ENCODE results near the gene MARCHF3.

MARCHF3 gene

DNA sequence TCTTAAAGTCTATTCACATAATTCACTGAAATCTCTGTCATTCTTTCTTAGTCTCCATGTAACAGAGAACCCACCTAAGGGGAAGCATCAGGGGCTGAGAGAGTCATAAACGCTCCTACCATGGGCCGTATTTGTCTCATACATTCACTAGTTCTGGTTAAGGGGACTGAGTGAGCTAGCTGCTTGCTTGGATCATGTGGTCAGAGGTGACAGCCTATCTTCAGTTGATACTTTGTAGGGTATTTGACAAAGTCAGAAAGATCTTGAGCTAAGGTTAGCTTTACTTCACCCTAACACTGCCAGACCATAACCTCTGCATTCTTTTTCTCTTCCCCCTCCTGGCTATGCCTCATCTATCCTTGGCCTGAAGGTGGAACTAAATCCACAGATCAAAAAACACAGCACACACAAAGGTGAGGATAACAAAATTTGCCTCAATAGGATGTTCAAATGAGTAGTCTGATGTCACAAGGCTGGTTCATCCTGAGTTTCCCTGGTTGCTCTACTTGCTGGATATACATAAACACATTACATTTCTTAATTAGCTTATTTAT lies 66.5 kb downstream of the MARCHF3 start:
- Histone ChIP-seq H3K27ac (no peak overlapping the region), H3K9ac (no peak overlapping the region), H4K20me1 (ENCODE audit: insufficient read depth) (no peaks in the 10 kb centered on the region), H3K4me3 (IDR thresholded peaks at IDR 0.05; ENCODE audit: insufficient read depth, low read depth, low read length) (no peak overlapping the region), H3K27me3 (ENCODE audit: insufficient read depth, low read depth) (no peaks in the 10 kb centered on the region), H2AFZ (ENCODE audit: low read depth) (no peak overlapping the region), H3K36me3 (ENCODE audit: insufficient read depth) (no peaks in the 10 kb centered on the region), H3K4me2 (no peak overlapping the region), H3K79me2 (ENCODE audit: insufficient read depth, low read depth) (no peaks in the 10 kb centered on the region), H3K4me1 (ENCODE audit: low read depth, poor library complexity, severe bottlenecking) (peaks cover 16% of the 10 kb centered on the region)
- TF ChIP-seq, protein P1, sequence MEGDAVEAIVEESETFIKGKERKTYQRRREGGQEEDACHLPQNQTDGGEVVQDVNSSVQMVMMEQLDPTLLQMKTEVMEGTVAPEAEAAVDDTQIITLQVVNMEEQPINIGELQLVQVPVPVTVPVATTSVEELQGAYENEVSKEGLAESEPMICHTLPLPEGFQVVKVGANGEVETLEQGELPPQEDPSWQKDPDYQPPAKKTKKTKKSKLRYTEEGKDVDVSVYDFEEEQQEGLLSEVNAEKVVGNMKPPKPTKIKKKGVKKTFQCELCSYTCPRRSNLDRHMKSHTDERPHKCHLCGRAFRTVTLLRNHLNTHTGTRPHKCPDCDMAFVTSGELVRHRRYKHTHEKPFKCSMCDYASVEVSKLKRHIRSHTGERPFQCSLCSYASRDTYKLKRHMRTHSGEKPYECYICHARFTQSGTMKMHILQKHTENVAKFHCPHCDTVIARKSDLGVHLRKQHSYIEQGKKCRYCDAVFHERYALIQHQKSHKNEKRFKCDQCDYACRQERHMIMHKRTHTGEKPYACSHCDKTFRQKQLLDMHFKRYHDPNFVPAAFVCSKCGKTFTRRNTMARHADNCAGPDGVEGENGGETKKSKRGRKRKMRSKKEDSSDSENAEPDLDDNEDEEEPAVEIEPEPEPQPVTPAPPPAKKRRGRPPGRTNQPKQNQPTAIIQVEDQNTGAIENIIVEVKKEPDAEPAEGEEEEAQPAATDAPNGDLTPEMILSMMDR (conservative IDR thresholded peaks at IDR 0.05; ENCODE audit: low read depth, low read length), result no peak

DNA sequence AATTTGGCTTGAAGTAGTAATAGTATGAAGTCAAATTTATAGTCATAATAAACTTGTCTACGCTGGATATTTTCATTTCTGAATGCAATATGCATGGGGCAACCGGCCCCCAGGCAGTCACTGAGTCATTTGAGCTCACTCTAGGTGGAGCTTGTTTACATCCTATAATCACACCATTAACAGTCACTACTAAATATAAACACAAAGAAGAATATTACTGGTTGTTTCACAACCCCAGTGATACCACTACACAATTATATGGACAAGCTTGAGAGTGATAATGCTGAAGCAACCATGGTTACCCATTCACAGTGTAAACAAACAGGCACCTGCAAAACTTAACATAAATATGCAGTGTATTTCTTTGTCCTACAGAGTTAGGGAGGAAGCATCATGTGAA lies 68.7 kb downstream of the MARCHF3 start:
- Histone ChIP-seq H3K36me3 (ENCODE audit: insufficient read depth) (no peaks in the 10 kb centered on the region), H4K20me1 (ENCODE audit: insufficient read depth) (no peaks in the 10 kb centered on the region), H3K27me3 (ENCODE audit: insufficient read depth, low read depth) (no peaks in the 10 kb centered on the region), H3K4me1 (ENCODE audit: low read depth, poor library complexity, severe bottlenecking) (peaks cover 12% of the 10 kb centered on the region), H3K9ac (no peak overlapping the region), H2AFZ (ENCODE audit: low read depth) (no peak overlapping the region), H3K27ac (no peak overlapping the region), H3K4me2 (no peak overlapping the region), H3K79me2 (ENCODE audit: insufficient read depth, low read depth) (no peaks in the 10 kb centered on the region), H3K4me3 (IDR thresholded peaks at IDR 0.05; ENCODE audit: insufficient read depth, low read depth, low read length) (no peak overlapping the region)
- TF ChIP-seq, protein P1 (conservative IDR thresholded peaks at IDR 0.05; ENCODE audit: low read depth, low read length), result no peak

DNA sequence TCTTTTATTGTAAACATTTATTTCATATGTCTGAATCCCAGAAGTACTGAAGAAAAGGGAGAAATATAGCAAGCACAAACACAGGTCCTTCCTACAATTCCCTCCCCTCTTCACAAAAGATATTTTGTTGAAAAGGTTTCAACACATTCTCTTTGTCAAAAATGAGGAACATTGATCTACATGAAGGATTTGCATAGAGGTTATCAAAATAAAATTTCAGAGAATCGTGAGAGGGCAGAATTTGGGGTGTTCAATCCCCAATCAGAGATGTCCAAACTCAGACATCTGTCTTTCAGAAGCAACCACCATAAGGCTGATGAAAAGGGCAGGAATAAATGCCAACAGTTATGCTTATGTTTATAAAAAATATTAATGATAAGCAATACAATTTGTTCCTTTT lies 69.2 kb downstream of the MARCHF3 start:
- Histone ChIP-seq H3K4me2 (no peak overlapping the region), H3K36me3 (ENCODE audit: insufficient read depth) (no peaks in the 10 kb centered on the region), H3K9ac (no peak overlapping the region), H4K20me1 (ENCODE audit: insufficient read depth) (no peaks in the 10 kb centered on the region), H3K79me2 (ENCODE audit: insufficient read depth, low read depth) (no peaks in the 10 kb centered on the region), H2AFZ (ENCODE audit: low read depth) (no peak overlapping the region), H3K27ac (no peak overlapping the region), H3K4me1 (ENCODE audit: low read depth, poor library complexity, severe bottlenecking) (peaks cover 12% of the 10 kb centered on the region), H3K4me3 (IDR thresholded peaks at IDR 0.05; ENCODE audit: insufficient read depth, low read depth, low read length) (no peak overlapping the region), H3K27me3 (ENCODE audit: insufficient read depth, low read depth) (no peaks in the 10 kb centered on the region)
- TF ChIP-seq, protein P1 (conservative IDR thresholded peaks at IDR 0.05; ENCODE audit: low read depth, low read length), result no peak

DNA sequence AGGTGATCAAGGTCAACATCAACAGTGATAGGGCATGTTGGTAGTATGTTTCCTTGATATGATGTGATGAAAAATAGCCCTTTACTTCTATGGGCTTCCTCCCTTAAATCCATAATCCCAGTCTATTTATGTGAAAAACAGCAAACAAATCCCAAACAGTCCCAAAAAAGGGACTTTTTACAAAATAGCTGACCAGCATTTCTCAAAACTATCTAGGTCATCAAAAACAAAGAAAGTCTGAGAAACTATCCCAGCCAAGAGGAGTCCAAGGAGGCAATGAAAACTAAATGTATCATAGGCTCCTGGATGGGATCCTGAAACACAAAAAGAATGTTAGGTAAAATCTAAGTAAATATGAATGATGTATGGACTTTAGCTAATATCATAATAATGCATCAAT lies 71.2 kb downstream of the MARCHF3 start:
- Histone ChIP-seq H3K27ac (no peak overlapping the region), H3K4me3 (IDR thresholded peaks at IDR 0.05; ENCODE audit: insufficient read depth, low read depth, low read length) (no peak overlapping the region), H3K4me1 (ENCODE audit: low read depth, poor library complexity, severe bottlenecking) (peaks cover 5% of the 10 kb centered on the region), H3K27me3 (ENCODE audit: insufficient read depth, low read depth) (no peaks in the 10 kb centered on the region), H3K9ac (no peak overlapping the region), H3K36me3 (ENCODE audit: insufficient read depth) (no peaks in the 10 kb centered on the region), H3K4me2 (no peak overlapping the region), H2AFZ (ENCODE audit: low read depth) (no peak overlapping the region), H3K79me2 (ENCODE audit: insufficient read depth, low read depth) (no peaks in the 10 kb centered on the region), H4K20me1 (ENCODE audit: insufficient read depth) (no peaks in the 10 kb centered on the region)
- TF ChIP-seq, protein P1 (conservative IDR thresholded peaks at IDR 0.05; ENCODE audit: low read depth, low read length), result no peak
